ENCODE data around the gene GCNA. TPM values are rescaled to one million over a fixed set of nuclear protein-coding genes. Genes with fewer than 3 reads are reported as not detected.
"Not testable (repeated sequence)": the region's sequence is repeated elsewhere in the genome, so short reads cannot be mapped to it uniquely, and the experiment has no call there.

GCNA gene
- polyA plus RNA-seq, 1 experiment, result 2.4 TPM

DNA sequence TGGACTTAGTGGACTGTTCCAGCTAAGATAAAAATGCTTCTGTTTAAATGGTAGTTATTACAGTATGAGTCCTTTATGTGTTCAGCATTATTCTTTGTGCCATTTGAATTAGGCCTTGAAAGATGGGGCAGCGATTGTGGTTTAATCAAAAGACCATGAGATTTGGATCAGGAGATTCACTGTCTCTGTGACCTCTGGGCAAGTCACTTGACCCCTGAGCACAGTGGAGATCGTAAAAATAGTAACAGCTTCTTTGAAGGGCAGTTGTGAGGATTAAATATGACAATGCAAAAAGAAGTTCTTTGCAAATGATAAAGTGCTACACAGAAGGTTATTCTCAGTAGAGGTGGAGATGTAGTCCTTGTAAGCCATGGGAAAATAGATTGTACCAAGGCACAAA, 29.3 kb downstream of the GCNA start:
- TF ChIP-seq CTCF (IDR thresholded peaks at IDR 0.05; ENCODE audit: insufficient read depth, low read depth, low read length), result no peak
- H3K36me3 ChIP-seq (ENCODE audit: control insufficient read depth, insufficient read depth, low read length), result peaks cover 23% of the 10 kb centered on the region
- CTCF ChIA-PET, result interaction anchor here (0.8 kb wide), 1 partner anchor 15 kb away, joined by 3 read pairs; no protein-coding TSS in a partner anchor

DNA sequence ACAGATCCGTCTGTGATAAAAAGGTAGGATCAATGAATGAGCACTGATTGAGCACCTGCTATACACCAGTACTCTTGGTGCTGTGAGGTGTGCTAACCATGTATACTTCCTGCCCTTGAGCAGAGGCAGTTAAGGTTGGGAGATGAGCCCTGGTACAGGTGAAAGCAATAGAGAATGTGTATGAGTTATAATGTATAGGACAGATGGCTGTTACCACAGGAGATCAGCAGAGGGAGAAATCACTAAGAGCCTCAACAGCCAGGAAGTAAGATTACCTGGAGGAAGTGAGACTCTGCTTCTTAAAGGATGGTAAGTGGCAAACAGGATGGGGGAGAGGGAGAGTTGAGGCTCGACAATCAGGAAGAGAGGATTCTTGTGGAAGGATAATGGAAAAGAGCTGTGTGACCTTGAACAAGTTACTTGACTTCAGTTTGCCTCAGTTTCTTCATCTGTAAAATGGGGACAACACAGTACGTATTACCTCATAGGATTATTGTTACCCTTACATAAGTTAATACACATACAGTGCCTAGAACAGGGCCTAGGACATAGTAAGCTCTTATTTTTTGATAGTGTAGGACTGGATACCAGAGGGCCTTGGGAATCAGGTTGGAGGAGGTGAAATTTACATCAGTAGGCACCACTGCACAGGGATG, 31.0 kb downstream of the GCNA start:
- Histone ChIP-seq H3K36me3 (ENCODE audit: control insufficient read depth, insufficient read depth, low read length) (peaks cover 30% of the 10 kb centered on the region), H3K27me3 (ENCODE audit: control insufficient read depth, insufficient read depth, low read length) (no peaks in the 10 kb centered on the region), H3K4me3 (ENCODE audit: low read depth, low read length) (no peak overlapping the region)
- ChIA-PET CTCF (interaction anchor here (1.0 kb wide), 1 partner anchor 14 kb away, joined by 3 read pairs; no protein-coding TSS in a partner anchor), POLR2A (no interaction called here)
- DNase-seq (ENCODE audit: low read depth), result no peak
- no peak for TF ChIP-seq CTCF (IDR thresholded peaks at IDR 0.05; ENCODE audit: insufficient read depth, low read depth, low read length)

More for the DNA sequence above, 29.3 kb downstream of the GCNA start:
- H3K27me3 ChIP-seq (ENCODE audit: control insufficient read depth, insufficient read depth, low read length), result no peaks in the 10 kb centered on the region
- POLR2A ChIA-PET, result no interaction called here
- no peak for DNase-seq (ENCODE audit: low read depth)
- no peak overlapping the region for H3K4me3 ChIP-seq (ENCODE audit: low read depth, low read length)

DNA sequence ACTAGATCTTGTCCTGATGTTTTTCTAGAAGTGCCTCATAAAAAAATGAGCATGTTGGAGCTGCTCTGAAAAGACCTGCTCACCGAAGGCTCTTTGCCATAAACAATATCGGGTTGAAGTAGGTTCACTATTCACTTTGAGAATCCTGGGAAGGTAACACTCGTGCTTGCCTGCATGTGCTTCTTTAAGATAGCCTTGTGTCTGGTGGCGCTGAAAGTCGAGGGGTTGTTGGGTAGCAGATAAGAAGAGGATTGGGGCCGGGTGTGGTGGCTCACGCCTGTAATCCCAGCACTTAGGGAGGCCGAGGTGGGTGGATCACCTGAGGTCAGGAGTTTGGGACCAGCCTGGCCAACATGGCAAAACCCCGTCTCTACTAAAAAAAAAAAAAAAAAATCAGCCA, 33.5 kb downstream of the GCNA start:
- peaks cover 19% of the 10 kb centered on the region for H3K36me3 ChIP-seq (ENCODE audit: control insufficient read depth, insufficient read depth, low read length)
- H3K4me3 ChIP-seq (ENCODE audit: low read depth, low read length); CTCF ChIA-PET; H3K27me3 ChIP-seq (ENCODE audit: control insufficient read depth, insufficient read depth, low read length); POLR2A ChIA-PET; DNase-seq (ENCODE audit: low read depth): not testable (repeated sequence)

DNA sequence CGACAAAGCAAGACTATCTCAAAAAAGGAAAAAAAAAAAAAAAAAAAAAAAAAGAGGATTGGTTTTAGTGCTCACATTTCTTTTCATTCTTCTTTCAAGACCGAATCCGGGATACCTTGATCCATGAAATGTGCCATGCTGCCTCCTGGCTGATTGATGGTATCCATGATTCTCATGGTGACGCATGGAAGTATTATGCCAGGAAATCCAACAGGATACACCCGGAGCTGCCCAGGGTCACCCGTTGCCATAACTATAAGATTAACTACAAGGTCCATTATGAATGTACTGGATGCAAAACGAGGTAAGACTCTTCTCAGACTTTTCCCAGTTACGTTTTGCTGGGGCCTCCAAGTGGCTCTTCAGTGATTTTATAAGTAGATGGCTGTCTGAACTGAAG, 34.0 kb downstream of the GCNA start:
- ChIA-PET POLR2A (no interaction called here), CTCF (no interaction called here)
- peaks cover 18% of the 10 kb centered on the region for H3K36me3 ChIP-seq (ENCODE audit: control insufficient read depth, insufficient read depth, low read length)
- H3K27me3 ChIP-seq (ENCODE audit: control insufficient read depth, insufficient read depth, low read length), result no peaks in the 10 kb centered on the region
- no peak for TF ChIP-seq CTCF (IDR thresholded peaks at IDR 0.05; ENCODE audit: insufficient read depth, low read depth, low read length)
- no peak overlapping the region for H3K4me3 ChIP-seq (ENCODE audit: low read depth, low read length)
- DNase-seq (ENCODE audit: low read depth), result no peak

DNA sequence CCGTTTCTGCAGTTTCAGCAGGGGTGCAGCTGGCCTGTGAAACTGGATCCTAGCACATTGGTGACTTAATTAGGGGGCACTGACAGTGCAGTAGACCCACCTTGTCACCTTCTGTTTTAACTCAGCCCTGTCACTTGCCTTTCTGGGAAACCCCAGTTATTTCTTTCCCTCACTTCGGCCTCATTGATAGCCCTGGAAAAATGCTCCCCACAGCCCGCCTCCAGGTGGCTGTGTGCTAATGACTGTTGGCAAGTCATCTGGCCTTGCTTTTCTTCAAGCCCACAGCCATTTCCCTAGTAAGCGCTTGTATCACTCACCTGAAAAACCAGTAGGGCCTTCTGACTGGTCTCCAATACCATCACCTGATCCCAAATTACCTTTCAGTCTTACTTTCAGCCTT, 36.8 kb downstream of the GCNA start:
- no peak for DNase-seq (ENCODE audit: low read depth)
- ChIA-PET POLR2A (no interaction called here), CTCF (interaction anchor here (1.0 kb wide), 1 partner anchor 225 kb away, joined by 3 read pairs; no protein-coding TSS in a partner anchor)
- no peak for TF ChIP-seq CTCF (IDR thresholded peaks at IDR 0.05; ENCODE audit: insufficient read depth, low read depth, low read length)
- H3K27me3 ChIP-seq (ENCODE audit: control insufficient read depth, insufficient read depth, low read length), result no peaks in the 10 kb centered on the region
- H3K4me3 ChIP-seq (ENCODE audit: low read depth, low read length), result no peak overlapping the region
- peaks cover 16% of the 10 kb centered on the region for H3K36me3 ChIP-seq (ENCODE audit: control insufficient read depth, insufficient read depth, low read length)

DNA sequence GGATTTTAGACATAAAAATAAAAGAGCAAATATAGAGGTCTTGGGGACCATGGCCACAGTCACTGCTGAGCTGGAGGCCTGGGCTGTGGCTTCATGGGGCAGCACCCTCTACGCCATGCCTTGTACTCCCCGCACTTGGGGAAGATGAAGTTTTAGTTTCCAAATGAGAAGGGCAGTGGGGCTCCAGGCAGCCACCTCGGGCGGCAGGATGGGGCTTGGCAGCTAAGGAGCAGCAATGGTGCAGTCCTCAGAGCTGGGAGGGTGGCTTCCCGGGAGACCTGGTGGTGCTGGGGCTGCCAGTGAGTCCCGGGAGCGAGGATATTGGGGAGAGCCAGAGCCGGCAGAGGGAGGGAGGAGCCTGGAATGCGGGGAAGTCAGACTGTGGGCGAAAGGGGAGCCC, 37.7 kb downstream of the GCNA start:
- H3K4me3 ChIP-seq (ENCODE audit: low read depth, low read length), result no peak overlapping the region
- ChIA-PET CTCF (interaction anchor here (0.6 kb wide), 1 partner anchor 36 kb away, joined by 4 read pairs; no protein-coding TSS in a partner anchor), POLR2A (no interaction called here)

More for the DNA sequence above, 37.7 kb downstream of the GCNA start:
- DNase-seq (ENCODE audit: low read depth), result no peak
- Histone ChIP-seq H3K36me3 (ENCODE audit: control insufficient read depth, insufficient read depth, low read length) (peaks cover 12% of the 10 kb centered on the region), H3K27me3 (ENCODE audit: control insufficient read depth, insufficient read depth, low read length) (no peaks in the 10 kb centered on the region)
- no peak for TF ChIP-seq CTCF (IDR thresholded peaks at IDR 0.05; ENCODE audit: insufficient read depth, low read depth, low read length)
